Amniotic epithelial cell (primary cell): Measurements from ENCODE around the gene HOXA9.

Experiments
- DNase-seq: peaks from one replicate; pipeline ENCODE4 v3.0.0-alpha.2; 2010; ENCODE audit warnings: low read depth

HOXA9 gene

GRCh38 chr7:27187475-27188385 lies 22.4 kb upstream of the HOXA9 start:
- no peak for DNase-seq

- DNase-seq: no peak
These were observed 21.5 kb upstream of the HOXA9 start for GRCh38 chr7:27186668-27187474.

- DNase-seq: no peak
These were observed 20.7 kb upstream of the HOXA9 start for GRCh38 chr7:27185854-27186667.

- DNase-seq: peak; percentile 7
These were observed 19.9 kb upstream of the HOXA9 start, which contains the start of gene HOXA11 for GRCh38 chr7:27185013-27185853. Gene HOXA11, minus strand, starts transcription at chr7:27185232. Its CDS starts 88 bp downstream, at chr7:27185144.

GRCh38 chr7:27184337-27185012 lies 19.1 kb upstream of the HOXA9 start:
- DNase-seq: no peak

- DNase-seq: no peak
These were observed 18.5 kb upstream of the HOXA9 start for GRCh38 chr7:27183682-27184336.

- DNase-seq: no peak
These were observed 17.7 kb upstream of the HOXA9 start for GRCh38 chr7:27182861-27183681.

GRCh38 chr7:27182285-27182841 lies 17.0 kb upstream of the HOXA9 start:
- no peak for DNase-seq

- DNase-seq: no peak
These were observed 16.5 kb upstream of the HOXA9 start for GRCh38 chr7:27181795-27182275.

GRCh38 chr7:27180431-27181420 lies 15.4 kb upstream of the HOXA9 start:
- DNase-seq: no peak

GRCh38 chr7:27179503-27180430 lies 14.4 kb upstream of the HOXA9 start:
- DNase-seq: peak; percentile 28

GRCh38 chr7:27179030-27179429 lies 13.7 kb upstream of the HOXA9 start:
- no peak for DNase-seq

- no peak for DNase-seq
These were observed 13.0 kb upstream of the HOXA9 start for GRCh38 chr7:27178366-27178765.

- no peak for DNase-seq
These were observed 12.5 kb upstream of the HOXA9 start for GRCh38 chr7:27177795-27178320.

- no peak for DNase-seq
These were observed 11.8 kb upstream of the HOXA9 start for GRCh38 chr7:27176962-27177794.
